ENCODE data around the gene FBXL7. TPM values are rescaled to one million over a fixed set of nuclear protein-coding genes. Genes with fewer than 3 reads are reported as not detected.

The FBXL7 gene
- total and polyA plus RNA-seq, 2 of the 8 experiments (the other 6 are each of a cell fraction or from before 2014, with no cell fraction given), result 17.7 to 17.8 TPM

DNA sequence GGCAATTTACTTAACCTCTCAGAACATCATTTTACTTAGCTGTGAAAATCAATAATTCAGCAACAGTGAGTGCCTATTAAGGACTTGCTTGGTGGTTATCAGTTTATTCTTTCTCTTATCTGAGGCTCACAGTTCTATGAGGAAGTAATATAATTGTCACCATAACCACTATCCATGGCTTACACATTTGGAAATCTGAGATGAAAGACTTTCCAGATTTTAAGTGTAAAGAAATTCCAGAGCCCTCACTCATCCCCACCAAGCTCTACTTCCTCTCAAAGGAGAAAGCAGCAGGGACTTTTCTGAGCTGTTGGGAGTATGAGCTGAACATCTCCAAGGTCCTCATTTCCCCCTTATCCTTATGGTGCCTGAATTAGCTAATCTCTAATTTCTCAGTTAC is 321.5 kb downstream of the FBXL7 start (continued):
- TF ChIP-seq, protein P1, sequence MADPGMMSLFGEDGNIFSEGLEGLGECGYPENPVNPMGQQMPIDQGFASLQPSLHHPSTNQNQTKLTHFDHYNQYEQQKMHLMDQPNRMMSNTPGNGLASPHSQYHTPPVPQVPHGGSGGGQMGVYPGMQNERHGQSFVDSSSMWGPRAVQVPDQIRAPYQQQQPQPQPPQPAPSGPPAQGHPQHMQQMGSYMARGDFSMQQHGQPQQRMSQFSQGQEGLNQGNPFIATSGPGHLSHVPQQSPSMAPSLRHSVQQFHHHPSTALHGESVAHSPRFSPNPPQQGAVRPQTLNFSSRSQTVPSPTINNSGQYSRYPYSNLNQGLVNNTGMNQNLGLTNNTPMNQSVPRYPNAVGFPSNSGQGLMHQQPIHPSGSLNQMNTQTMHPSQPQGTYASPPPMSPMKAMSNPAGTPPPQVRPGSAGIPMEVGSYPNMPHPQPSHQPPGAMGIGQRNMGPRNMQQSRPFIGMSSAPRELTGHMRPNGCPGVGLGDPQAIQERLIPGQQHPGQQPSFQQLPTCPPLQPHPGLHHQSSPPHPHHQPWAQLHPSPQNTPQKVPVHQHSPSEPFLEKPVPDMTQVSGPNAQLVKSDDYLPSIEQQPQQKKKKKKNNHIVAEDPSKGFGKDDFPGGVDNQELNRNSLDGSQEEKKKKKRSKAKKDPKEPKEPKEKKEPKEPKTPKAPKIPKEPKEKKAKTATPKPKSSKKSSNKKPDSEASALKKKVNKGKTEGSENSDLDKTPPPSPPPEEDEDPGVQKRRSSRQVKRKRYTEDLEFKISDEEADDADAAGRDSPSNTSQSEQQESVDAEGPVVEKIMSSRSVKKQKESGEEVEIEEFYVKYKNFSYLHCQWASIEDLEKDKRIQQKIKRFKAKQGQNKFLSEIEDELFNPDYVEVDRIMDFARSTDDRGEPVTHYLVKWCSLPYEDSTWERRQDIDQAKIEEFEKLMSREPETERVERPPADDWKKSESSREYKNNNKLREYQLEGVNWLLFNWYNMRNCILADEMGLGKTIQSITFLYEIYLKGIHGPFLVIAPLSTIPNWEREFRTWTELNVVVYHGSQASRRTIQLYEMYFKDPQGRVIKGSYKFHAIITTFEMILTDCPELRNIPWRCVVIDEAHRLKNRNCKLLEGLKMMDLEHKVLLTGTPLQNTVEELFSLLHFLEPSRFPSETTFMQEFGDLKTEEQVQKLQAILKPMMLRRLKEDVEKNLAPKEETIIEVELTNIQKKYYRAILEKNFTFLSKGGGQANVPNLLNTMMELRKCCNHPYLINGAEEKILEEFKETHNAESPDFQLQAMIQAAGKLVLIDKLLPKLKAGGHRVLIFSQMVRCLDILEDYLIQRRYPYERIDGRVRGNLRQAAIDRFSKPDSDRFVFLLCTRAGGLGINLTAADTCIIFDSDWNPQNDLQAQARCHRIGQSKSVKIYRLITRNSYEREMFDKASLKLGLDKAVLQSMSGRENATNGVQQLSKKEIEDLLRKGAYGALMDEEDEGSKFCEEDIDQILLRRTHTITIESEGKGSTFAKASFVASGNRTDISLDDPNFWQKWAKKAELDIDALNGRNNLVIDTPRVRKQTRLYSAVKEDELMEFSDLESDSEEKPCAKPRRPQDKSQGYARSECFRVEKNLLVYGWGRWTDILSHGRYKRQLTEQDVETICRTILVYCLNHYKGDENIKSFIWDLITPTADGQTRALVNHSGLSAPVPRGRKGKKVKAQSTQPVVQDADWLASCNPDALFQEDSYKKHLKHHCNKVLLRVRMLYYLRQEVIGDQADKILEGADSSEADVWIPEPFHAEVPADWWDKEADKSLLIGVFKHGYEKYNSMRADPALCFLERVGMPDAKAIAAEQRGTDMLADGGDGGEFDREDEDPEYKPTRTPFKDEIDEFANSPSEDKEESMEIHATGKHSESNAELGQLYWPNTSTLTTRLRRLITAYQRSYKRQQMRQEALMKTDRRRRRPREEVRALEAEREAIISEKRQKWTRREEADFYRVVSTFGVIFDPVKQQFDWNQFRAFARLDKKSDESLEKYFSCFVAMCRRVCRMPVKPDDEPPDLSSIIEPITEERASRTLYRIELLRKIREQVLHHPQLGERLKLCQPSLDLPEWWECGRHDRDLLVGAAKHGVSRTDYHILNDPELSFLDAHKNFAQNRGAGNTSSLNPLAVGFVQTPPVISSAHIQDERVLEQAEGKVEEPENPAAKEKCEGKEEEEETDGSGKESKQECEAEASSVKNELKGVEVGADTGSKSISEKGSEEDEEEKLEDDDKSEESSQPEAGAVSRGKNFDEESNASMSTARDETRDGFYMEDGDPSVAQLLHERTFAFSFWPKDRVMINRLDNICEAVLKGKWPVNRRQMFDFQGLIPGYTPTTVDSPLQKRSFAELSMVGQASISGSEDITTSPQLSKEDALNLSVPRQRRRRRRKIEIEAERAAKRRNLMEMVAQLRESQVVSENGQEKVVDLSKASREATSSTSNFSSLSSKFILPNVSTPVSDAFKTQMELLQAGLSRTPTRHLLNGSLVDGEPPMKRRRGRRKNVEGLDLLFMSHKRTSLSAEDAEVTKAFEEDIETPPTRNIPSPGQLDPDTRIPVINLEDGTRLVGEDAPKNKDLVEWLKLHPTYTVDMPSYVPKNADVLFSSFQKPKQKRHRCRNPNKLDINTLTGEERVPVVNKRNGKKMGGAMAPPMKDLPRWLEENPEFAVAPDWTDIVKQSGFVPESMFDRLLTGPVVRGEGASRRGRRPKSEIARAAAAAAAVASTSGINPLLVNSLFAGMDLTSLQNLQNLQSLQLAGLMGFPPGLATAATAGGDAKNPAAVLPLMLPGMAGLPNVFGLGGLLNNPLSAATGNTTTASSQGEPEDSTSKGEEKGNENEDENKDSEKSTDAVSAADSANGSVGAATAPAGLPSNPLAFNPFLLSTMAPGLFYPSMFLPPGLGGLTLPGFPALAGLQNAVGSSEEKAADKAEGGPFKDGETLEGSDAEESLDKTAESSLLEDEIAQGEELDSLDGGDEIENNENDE (IDR thresholded peaks at IDR 0.05; ENCODE audit: insufficient replicate concordance, low read length), result no peak
- TF ChIP-seq NRF1 (IDR thresholded peaks at IDR 0.05; ENCODE audit: low read depth, low read length), result no peak
- TF ChIP-seq POLR2A (IDR thresholded peaks at IDR 0.05; ENCODE audit: control extremely low read depth in 1 of 2, low read depth in 2 of 2, low read length in 2 of 2), result no peak

All from H1 (cell line).